HUES64 (cell line): ENCODE results near the gene CXCR3.
"Not testable (repeated sequence)": the region's sequence is repeated elsewhere in the genome, so short reads cannot be mapped to it uniquely, and the experiment has no call there.

Source experiments
- H3K27ac ChIP-seq: 2 replicates; pipeline ENCODE4 v1.7.0; 2013; ENCODE audit warnings: low read depth, low read length, inconsistent platforms
- H3K27me3 ChIP-seq: 2 replicates; pipeline ENCODE4 v1.6.1; 2013; ENCODE audit warnings: mild to moderate bottlenecking, low read length; ENCODE audit not compliant: insufficient read depth
- H3K36me3 ChIP-seq: 2 replicates; pipeline ENCODE4 v1.6.1; 2013; ENCODE audit warnings: mild to moderate bottlenecking, low read length; ENCODE audit not compliant: insufficient read depth
- H3K4me1 ChIP-seq: 2 replicates; pipeline ENCODE4 v1.6.1; 2013; ENCODE audit warnings: mild to moderate bottlenecking, low read length, moderate library complexity; ENCODE audit not compliant: insufficient read depth
- H3K4me3 ChIP-seq: 2 replicates; pipeline ENCODE4 v1.5.1; 2013; ENCODE audit warnings: mild to moderate bottlenecking, low read length, moderate library complexity
- H3K9ac ChIP-seq: 2 replicates; pipeline ENCODE4 v1.6.1; 2013; ENCODE audit warnings: mild to moderate bottlenecking, low read depth, low read length
- H3K9me3 ChIP-seq: 2 replicates; pipeline ENCODE4 v1.6.1; 2013; ENCODE audit warnings: low read depth, low read length; ENCODE audit not compliant: insufficient read depth
- WGBS: fragments of 150-250, 120-280 bp; methylation state at CpG from one replicate; pipeline ENCODE4 v1.1.7; 2013; ENCODE audit warnings: missing lambda C conversion rate; 5-methylcytosine and 5-hydroxymethylcytosine counted together

CXCR3 gene

DNA sequence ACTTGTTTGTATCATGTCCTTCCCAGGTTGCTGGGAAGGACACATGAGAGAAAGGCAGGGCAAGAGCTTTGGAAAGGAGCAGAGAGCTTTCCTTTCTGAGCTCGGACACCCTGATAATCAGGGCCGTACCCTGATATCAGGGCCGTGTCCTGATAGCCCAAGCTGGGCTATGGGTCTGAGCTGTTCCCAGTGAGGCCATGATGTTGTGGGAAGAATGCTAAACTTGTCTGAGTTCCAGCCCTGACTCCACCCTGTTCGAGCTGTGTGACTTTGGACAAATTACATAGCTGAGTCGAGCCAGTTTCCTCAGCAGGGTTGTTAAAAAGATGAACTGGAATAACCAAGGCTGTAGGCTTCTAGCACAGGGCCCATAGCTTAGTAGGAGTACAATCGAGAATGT is 3.3 kb upstream of the CXCR3 start:
- 94% methylated on average over 6 of the region's 6 CpGs for WGBS
- Histone ChIP-seq H3K9ac (no peak overlapping the region), H3K4me1 (no peaks in the 10 kb centered on the region), H3K36me3 (no peaks in the 10 kb centered on the region), H3K9me3 (no peaks in the 10 kb centered on the region), H3K27me3 (no peaks in the 10 kb centered on the region), H3K27ac (no peak overlapping the region), H3K4me3 (no peak overlapping the region)

DNA sequence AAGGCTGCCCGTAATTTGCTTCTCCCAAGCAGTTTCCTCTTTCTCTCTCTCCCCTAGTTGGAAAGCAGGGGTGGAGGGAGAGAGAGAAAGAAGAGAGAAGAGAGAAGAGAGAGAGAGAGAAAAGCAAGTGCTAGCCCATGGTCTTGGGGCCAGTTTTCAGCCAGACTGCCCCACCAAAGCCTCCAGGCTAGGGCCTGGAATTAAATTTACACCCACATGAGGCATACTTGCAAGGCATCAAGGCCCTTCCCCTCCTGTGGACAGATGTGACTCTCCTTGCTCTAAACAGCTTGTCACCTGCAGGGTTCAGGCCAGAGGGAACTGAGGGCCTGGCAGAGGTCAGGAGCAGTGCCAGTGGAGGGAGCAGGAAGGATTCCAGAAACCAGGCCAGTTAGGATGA is 1.7 kb upstream of the CXCR3 start:
- WGBS: 100% methylated on average over 1 of the region's 1 CpG
- H3K27me3 ChIP-seq: no peaks in the 10 kb centered on the region
- no peak overlapping the region for H3K9ac ChIP-seq
- no peak overlapping the region for H3K27ac ChIP-seq
- H3K9me3 ChIP-seq: no peaks in the 10 kb centered on the region
- H3K4me3 ChIP-seq: no peak overlapping the region
- H3K36me3 ChIP-seq: no peaks in the 10 kb centered on the region
- H3K4me1 ChIP-seq: no peaks in the 10 kb centered on the region

DNA sequence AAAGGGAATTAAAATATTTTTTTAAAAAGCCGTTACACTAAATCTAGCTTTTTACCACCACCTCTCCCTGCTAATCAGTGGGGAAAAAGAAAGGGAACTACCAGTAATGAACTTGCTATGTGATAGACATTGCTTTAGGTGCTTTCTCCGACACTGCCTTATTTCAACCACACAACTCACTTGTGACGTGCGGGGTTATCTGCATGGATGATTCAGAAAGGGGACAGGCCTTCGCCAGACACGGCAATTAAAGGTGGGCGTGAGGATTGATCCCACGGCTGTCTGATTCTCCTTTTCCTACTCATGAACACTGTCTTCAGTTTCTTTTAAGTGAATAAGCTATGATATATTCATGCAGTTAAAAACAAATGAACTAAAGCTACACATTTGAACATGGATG is 882 bp upstream of the CXCR3 start:
- Histone ChIP-seq H3K27ac (no peak overlapping the region), H3K27me3 (no peaks in the 10 kb centered on the region), H3K36me3 (no peaks in the 10 kb centered on the region), H3K9me3 (no peaks in the 10 kb centered on the region), H3K9ac (no peak overlapping the region), H3K4me1 (no peaks in the 10 kb centered on the region), H3K4me3 (no peak overlapping the region)
- 91% methylated on average over 6 of the region's 8 CpGs for whole genome bisulfite sequencing

DNA sequence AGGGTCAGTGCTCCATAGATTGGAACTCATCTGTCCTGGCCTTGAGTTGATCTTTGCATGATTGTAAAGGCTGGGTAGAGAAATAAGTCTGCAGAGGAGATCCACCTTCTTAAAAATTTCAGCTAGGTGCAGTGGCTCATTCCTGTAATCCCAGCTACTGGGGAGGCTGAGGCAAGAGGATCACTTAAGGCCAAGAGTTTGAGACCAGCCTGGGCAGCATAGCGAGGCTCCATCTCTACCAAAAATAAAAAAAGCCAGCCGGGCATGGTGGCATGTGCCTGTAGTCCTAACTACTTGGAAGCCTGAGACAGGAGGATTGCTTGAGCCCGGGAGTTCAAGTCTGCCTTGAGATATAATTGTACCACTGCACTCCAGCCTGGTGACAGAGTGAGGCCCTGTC is 476 bp upstream of the CXCR3 start:
- Histone ChIP-seq H3K9me3 (no peaks in the 10 kb centered on the region), H3K27me3 (no peaks in the 10 kb centered on the region), H3K27ac (no peak overlapping the region), H3K36me3 (no peaks in the 10 kb centered on the region), H3K9ac (no peak overlapping the region), H3K4me3 (no peak overlapping the region), H3K4me1 (no peaks in the 10 kb centered on the region)
- 88% methylated on average over 2 of the region's 3 CpGs for WGBS

DNA sequence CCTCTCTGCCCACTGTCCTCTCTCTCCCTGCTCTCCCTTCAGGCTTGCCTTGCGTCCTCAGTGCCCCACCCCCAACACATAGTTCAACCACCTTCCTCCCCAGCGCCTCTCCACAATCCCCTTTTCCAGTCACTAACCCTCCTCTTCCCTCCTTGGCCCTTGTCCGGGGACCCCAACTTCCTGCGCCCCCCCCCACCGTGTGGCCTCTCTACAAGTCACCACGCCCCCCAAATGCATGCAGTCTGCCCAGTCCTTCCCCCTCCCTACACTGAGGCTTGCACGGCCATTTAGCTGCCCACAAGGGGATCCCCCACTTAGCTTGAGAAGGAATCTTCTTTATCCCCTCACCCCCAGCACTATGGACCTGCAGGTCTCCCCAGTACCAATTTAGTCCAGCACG is 569 bp downstream of the CXCR3 start:
- Histone ChIP-seq H3K27ac (no peak overlapping the region), H3K36me3 (peaks cover 3% of the 10 kb centered on the region; the same call in 1 of the 2 replicates), H3K4me3 (no peak overlapping the region), H3K9me3 (no peaks in the 10 kb centered on the region), H3K4me1 (no peaks in the 10 kb centered on the region), H3K27me3 (no peaks in the 10 kb centered on the region), H3K9ac (no peak overlapping the region)
- WGBS: 81% methylated on average over 8 of the region's 8 CpGs

DNA sequence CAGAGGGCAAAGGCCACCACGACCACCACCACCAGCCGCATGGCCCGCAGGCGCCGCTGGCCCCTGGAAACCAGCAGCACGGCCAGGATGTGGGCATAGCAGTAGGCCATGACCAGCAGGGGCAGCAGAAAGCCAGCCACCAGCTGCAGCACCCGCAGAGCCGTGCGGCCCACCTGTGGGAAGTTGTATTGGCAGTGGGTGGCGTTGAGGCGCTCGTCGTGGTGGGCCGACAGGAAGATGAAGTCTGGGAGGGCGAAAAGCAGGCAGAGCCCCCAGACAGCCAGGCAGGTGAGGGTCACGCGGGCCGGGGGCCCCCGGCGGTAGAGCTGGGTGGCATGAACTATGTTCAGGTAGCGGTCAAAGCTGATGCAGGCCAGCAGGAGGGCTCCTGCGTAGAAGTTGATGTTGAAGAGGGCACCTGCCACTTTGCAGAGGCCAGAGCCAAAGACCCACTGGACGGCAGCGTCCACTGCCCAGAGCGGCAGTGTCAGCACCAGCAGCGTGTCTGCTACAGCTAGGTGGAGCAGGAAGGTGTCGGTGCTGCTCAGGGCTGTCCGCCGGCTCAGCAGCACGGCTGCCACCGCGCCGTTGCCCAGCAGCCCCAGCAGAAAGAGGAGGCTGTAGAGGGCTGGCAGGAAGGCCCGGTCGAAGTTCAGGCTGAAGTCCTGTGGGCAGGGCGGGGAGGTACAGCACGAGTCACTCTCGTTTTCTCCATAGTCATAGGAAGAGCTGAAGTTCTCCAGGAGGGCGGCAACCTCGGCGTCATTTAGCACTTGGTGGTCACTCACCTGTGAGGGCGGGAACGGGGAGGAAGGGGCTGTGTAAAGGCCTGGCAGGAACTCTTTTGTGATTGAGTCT is 1.4 kb downstream of the CXCR3 start:
- H3K4me3 ChIP-seq: no peak overlapping the region
- no peak overlapping the region for H3K27ac ChIP-seq
- peaks cover 3% of the 10 kb centered on the region; the same call in 1 of the 2 replicates for H3K36me3 ChIP-seq
- WGBS: 93% methylated on average over 43 of the region's 43 CpGs
- H3K9ac ChIP-seq: no peak overlapping the region
- no peaks in the 10 kb centered on the region for H3K9me3 ChIP-seq
- no peaks in the 10 kb centered on the region for H3K27me3 ChIP-seq
- no peaks in the 10 kb centered on the region for H3K4me1 ChIP-seq

DNA sequence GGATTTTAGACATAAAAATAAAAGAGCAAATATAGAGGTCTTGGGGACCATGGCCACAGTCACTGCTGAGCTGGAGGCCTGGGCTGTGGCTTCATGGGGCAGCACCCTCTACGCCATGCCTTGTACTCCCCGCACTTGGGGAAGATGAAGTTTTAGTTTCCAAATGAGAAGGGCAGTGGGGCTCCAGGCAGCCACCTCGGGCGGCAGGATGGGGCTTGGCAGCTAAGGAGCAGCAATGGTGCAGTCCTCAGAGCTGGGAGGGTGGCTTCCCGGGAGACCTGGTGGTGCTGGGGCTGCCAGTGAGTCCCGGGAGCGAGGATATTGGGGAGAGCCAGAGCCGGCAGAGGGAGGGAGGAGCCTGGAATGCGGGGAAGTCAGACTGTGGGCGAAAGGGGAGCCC is 2.4 kb downstream of the CXCR3 start:
- no peaks in the 10 kb centered on the region for H3K4me1 ChIP-seq
- 95% methylated on average over 10 of the region's 10 CpGs for WGBS
- no peak overlapping the region for H3K4me3 ChIP-seq
- no peak overlapping the region for H3K27ac ChIP-seq
- H3K9ac ChIP-seq: no peak overlapping the region
- H3K36me3 ChIP-seq: peaks cover 9% of the 10 kb centered on the region; the same call in 1 of the 2 replicates
- no peaks in the 10 kb centered on the region for H3K9me3 ChIP-seq
- no peaks in the 10 kb centered on the region for H3K27me3 ChIP-seq

DNA sequence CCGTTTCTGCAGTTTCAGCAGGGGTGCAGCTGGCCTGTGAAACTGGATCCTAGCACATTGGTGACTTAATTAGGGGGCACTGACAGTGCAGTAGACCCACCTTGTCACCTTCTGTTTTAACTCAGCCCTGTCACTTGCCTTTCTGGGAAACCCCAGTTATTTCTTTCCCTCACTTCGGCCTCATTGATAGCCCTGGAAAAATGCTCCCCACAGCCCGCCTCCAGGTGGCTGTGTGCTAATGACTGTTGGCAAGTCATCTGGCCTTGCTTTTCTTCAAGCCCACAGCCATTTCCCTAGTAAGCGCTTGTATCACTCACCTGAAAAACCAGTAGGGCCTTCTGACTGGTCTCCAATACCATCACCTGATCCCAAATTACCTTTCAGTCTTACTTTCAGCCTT is 3.3 kb downstream of the CXCR3 start:
- H3K27ac ChIP-seq: no peak overlapping the region
- H3K27me3 ChIP-seq: no peaks in the 10 kb centered on the region
- H3K4me1 ChIP-seq: no peaks in the 10 kb centered on the region
- no peaks in the 10 kb centered on the region for H3K9me3 ChIP-seq
- H3K9ac ChIP-seq: no peak overlapping the region
- H3K36me3 ChIP-seq: peaks cover 9% of the 10 kb centered on the region; the same call in 1 of the 2 replicates
- H3K4me3 ChIP-seq: no peak overlapping the region
- 99% methylated on average over 4 of the region's 4 CpGs for WGBS

DNA sequence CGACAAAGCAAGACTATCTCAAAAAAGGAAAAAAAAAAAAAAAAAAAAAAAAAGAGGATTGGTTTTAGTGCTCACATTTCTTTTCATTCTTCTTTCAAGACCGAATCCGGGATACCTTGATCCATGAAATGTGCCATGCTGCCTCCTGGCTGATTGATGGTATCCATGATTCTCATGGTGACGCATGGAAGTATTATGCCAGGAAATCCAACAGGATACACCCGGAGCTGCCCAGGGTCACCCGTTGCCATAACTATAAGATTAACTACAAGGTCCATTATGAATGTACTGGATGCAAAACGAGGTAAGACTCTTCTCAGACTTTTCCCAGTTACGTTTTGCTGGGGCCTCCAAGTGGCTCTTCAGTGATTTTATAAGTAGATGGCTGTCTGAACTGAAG is 6.1 kb downstream of the CXCR3 start:
- Histone ChIP-seq H3K27ac (no peak overlapping the region), H3K4me3 (no peak overlapping the region), H3K27me3 (no peaks in the 10 kb centered on the region), H3K9me3 (no peaks in the 10 kb centered on the region), H3K36me3 (peaks cover 17% of the 10 kb centered on the region), H3K9ac (no peak overlapping the region), H3K4me1 (no peaks in the 10 kb centered on the region)
- 93% methylated on average over 7 of the region's 8 CpGs for WGBS

DNA sequence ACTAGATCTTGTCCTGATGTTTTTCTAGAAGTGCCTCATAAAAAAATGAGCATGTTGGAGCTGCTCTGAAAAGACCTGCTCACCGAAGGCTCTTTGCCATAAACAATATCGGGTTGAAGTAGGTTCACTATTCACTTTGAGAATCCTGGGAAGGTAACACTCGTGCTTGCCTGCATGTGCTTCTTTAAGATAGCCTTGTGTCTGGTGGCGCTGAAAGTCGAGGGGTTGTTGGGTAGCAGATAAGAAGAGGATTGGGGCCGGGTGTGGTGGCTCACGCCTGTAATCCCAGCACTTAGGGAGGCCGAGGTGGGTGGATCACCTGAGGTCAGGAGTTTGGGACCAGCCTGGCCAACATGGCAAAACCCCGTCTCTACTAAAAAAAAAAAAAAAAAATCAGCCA is 6.6 kb downstream of the CXCR3 start:
- H3K4me1 ChIP-seq, H3K9me3 ChIP-seq, H3K9ac ChIP-seq, H3K4me3 ChIP-seq, H3K27me3 ChIP-seq, H3K27ac ChIP-seq: not testable (repeated sequence)
- 93% methylated on average over 7 of the region's 9 CpGs for WGBS
- H3K36me3 ChIP-seq: peaks cover 17% of the 10 kb centered on the region

DNA sequence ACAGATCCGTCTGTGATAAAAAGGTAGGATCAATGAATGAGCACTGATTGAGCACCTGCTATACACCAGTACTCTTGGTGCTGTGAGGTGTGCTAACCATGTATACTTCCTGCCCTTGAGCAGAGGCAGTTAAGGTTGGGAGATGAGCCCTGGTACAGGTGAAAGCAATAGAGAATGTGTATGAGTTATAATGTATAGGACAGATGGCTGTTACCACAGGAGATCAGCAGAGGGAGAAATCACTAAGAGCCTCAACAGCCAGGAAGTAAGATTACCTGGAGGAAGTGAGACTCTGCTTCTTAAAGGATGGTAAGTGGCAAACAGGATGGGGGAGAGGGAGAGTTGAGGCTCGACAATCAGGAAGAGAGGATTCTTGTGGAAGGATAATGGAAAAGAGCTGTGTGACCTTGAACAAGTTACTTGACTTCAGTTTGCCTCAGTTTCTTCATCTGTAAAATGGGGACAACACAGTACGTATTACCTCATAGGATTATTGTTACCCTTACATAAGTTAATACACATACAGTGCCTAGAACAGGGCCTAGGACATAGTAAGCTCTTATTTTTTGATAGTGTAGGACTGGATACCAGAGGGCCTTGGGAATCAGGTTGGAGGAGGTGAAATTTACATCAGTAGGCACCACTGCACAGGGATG is 9.1 kb downstream of the CXCR3 start:
- no peaks in the 10 kb centered on the region for H3K9me3 ChIP-seq
- no peaks in the 10 kb centered on the region for H3K4me1 ChIP-seq
- H3K36me3 ChIP-seq: peaks cover 25% of the 10 kb centered on the region
- H3K9ac ChIP-seq: no peak overlapping the region
- H3K27me3 ChIP-seq: no peaks in the 10 kb centered on the region
- no peak overlapping the region for H3K4me3 ChIP-seq
- H3K27ac ChIP-seq: no peak overlapping the region
- 96% methylated on average over 3 of the region's 3 CpGs for WGBS
